MM.1S (cell line): ENCODE measurements around the gene RNFT2.

Experiments
- EZH2 ChIP-seq: fragments of 300-600 bp; sonication (generic); optimal IDR thresholded peaks from 2 replicates; pipeline ENCODE3; 2017; ENCODE audit warnings: low read depth, mild to moderate bottlenecking, antibody characterized with exemption, low read length, mixed read lengths
- EZH2phosphoT487 ChIP-seq: fragments of 300-600 bp; sonication (generic); IDR thresholded peaks from 2 replicates; pipeline ENCODE4 v1.6.1; 2018; ENCODE audit warnings: antibody characterized with exemption, low read length
- TF ChIP-seq, protein P1 (sequence below): fragments of 300-600 bp; sonication (generic); IDR thresholded peaks from 2 replicates; pipeline ENCODE4 v1.5.1; 2016; ENCODE audit warnings: antibody characterized with exemption, low read length, mixed read lengths

DNA sequence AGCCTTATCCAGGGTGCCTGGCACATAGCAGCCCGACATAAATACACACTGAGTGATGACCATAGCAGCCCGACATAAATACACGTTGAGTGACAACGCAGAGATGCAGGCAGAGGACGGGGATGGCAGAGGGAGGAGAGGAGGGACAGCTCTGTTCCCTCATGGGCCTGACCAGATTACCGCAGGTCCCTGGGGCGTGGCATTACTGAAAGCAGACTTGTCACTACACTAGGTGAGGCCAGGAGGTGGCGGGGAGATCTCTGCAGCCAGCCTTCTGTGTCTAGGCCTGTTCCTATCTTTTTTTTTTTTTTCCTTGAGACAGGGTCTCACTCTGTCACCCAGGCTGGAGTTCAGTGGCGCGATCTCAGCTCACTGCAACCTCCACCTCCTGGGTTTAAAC lies 74.1 kb downstream of the RNFT2 start:
- TF ChIP-seq, protein P1, sequence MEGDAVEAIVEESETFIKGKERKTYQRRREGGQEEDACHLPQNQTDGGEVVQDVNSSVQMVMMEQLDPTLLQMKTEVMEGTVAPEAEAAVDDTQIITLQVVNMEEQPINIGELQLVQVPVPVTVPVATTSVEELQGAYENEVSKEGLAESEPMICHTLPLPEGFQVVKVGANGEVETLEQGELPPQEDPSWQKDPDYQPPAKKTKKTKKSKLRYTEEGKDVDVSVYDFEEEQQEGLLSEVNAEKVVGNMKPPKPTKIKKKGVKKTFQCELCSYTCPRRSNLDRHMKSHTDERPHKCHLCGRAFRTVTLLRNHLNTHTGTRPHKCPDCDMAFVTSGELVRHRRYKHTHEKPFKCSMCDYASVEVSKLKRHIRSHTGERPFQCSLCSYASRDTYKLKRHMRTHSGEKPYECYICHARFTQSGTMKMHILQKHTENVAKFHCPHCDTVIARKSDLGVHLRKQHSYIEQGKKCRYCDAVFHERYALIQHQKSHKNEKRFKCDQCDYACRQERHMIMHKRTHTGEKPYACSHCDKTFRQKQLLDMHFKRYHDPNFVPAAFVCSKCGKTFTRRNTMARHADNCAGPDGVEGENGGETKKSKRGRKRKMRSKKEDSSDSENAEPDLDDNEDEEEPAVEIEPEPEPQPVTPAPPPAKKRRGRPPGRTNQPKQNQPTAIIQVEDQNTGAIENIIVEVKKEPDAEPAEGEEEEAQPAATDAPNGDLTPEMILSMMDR, result no peak
- TF ChIP-seq EZH2, result no peak
- no peak for TF ChIP-seq EZH2phosphoT487
